ENCODE measurements around the gene DIS3L2.
"Not testable (repeated sequence)": the region's sequence is repeated elsewhere in the genome, so short reads cannot be mapped to it uniquely, and the experiment has no call there.

DNA sequence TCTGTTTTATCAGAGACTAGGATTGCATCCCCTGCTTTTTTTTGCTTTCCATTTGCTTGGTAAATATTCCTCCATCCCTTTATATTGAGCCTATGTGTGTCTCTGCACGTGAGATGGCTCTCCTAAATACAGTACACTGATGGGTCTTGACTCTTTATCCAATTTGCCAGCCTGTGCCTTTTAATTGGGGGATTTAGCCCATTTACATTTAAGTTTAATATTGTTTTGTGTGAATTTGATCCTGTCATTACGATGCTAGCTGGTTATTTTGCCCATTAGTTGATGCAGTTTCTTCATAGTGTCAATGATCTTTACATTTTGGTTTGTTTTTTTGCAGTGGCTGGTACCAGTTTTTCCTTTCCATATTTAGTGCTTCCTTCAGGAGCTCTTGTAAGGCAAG lies 73.8 kb downstream of the DIS3L2 start:
- TF ChIP-seq EZH2phosphoT487 (IDR thresholded peaks at IDR 0.05; ENCODE audit: insufficient read depth, low read depth); EZH2 (IDR thresholded peaks at IDR 0.05; ENCODE audit: insufficient read depth, poor library complexity, severe bottlenecking): not testable (repeated sequence)
